Measurements from ENCODE around the gene ASH1L.
"Not testable (repeated sequence)": the region's sequence is repeated elsewhere in the genome, so short reads cannot be mapped to it uniquely, and the experiment has no call there.

ASH1L gene

GRCh38 chr1:155307247-155307740 lies 255.3 kb downstream of the ASH1L start:
- DNase-seq (ENCODE audit: low spot score) = peak; percentile 88

DNA sequence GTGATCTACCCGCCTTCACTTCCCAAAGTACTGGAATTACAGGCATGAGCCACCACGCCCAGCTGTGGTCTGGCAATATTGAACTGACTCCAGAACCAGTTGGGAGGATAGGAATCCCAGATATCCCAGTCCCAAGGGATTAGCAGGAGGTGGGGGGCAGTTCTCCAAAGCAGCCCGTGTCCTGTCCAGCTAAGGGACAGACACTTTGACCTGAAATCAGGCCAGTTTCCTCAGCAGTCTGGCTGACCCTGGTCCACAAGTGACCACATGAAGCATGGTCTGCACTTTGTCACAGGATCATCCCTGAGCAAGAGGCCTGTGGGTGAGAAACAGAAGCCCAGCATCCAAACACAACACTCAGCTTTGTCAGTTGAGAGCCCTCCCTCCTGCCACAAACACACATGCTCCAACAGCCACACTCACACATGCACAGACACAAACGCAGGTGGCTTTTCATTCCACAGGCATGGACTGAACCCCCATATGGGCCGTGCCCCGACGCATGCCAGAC lies 256.7 kb downstream of the ASH1L start:
- no peak for DNase-seq (ENCODE audit: low spot score)

DNA sequence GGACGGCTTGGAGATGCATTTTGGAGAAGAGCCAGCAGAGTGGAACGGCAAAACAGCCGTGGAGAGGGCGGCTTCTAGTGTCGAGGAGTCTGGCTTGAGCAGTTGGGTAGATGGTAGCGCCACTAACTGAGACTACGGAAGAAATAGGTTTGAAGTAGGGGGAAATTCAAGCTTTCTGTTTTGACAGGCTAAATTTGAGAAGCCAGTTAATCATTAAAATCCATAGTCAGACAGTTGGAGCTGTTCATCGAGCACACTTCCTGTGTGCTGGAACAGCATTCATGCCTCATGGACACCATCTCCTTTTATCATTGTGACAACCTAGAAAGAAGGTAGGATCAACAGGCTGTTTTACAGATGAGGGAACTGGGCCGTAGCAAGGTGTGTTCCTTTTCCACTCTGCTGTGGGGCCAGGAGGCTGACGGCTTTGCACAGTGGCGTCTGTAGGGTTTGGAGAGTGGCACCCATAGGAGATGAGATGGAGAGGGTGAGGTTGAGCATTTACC lies 258.0 kb downstream of the ASH1L start:
- DNase-seq (ENCODE audit: low spot score) = no peak

DNA sequence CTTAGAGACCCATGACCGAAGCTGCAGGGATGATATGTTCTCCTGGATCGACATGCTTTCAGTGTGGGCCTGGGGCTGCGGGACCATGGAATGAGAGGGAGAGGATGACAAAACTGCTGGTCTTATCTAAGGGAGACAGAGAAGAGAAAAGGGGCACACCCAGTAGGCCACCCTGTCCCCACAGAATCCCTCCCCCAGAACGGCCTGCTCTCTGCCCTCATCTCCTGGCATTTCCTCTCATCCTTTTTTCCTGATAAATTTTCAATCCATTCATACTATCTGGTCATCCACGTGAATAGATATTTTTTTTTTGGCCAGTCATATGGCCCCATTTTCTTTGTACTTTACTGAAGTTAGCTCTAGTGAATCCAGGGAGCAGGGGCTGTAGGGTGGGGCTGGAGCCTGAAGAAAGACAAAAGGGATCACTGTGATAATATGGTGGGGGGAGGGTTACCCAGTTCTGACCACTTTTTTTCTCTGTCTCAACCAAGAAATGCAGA lies 261.2 kb downstream of the ASH1L start, which contains the start of gene PKLR:
TSS of gene PKLR (minus strand) at position 97 of the 500 bp plus-strand sequence. CDS start at position 54, 43 bp downstream.
- DNase-seq (ENCODE audit: low spot score) = no peak

DNA sequence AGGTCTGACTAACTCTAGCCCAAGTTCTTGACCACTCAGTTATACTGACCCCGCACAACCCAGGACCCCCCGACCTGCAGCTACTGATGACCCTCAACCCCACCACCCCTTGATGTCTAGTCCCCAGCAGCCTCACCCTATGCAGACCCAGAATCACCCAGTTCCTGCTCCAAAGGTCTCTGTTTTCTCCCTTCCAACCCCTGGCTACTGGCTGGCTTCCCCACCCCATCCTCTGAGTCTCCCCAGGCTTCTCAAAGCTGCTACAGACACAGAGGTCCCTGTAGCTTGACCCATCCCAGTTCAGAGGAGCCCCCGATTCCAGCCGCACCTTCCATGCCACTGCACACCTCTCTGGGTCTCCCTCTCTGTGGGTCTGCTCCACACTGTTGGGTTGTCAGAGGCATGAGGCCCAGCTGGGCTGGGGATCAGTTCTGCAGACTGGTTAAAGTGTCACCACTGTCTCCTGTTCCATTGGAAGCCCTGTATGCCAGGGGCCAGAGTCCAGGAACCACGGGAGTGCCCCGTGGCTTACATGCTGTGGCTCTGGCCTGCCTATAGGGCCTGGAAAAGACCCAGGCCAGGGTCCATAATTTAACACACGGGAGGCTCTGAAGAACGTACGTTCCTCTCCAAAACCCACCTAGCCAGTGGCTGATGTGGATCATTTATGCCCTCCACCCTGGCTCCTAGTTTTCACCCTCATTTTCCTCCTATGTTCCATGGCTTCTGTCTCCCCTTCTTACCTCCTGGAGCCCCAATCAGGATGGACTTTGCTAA lies 261.9 kb downstream of the ASH1L start:
- DNase-seq (ENCODE audit: low spot score) = no peak

GRCh38 chr1:155300024-155300423 lies 262.6 kb downstream of the ASH1L start:
- no peak for DNase-seq (ENCODE audit: low spot score)

- DNase-seq (ENCODE audit: low spot score) = no peak
Measured at GRCh38 chr1:155297384-155297783, 265.2 kb downstream of the ASH1L start.

GRCh38 chr1:155296661-155297060 lies 265.9 kb downstream of the ASH1L start:
- DNase-seq (ENCODE audit: low spot score) = no peak

DNA sequence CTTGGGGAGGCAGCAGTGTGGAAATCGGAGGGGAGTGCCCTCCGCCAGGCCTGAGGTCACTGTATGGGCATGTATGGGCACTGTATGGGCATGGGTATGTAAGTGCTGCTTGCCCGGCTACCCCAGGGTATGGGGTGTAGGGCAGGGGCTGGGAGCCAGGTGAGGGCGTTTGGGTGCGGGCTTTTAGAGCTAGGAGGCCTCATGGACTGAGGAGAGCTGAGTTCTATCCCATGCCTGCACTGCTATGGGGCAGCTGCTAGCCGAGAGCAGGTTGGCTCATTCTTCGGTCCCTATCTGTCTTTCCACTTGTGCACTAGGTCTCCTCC lies 266.7 kb downstream of the ASH1L start:
- DNase-seq (ENCODE audit: low spot score) = no peak

DNA sequence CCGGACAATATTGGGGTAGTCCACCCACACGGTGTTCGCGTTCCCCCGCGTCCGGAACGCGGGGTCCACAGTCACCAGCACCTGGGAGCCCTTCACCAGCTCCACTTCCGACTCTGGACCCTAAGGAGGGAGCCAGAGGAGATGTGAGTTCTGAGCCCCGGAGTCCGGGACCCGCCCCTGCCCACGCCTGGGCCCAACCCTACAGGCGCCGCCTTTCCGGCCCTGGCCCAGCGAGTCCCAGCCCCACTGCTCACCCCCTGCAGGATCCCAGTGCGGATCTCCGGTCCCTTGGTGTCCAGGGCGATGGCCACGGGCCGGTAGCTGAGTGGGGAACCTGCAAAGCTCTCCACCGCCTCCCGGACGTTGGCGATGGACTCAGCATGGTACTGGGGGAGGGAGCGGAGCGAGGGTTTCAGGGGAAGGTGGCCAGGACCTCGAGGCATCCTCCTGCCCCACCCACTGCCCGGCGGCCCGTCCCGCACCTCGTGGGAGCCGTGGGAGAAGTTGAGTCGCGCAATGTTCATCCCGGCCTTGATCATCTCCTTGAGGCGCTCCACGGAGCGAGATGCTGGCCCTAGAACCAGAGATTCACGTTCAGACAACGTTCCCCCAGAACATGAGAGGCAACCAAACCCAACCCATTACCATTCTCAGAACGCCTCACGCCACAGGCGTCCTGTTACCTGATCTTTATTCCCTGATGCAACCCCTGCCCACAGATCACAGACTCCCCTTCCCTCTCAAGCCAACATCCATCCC lies 267.2 kb downstream of the ASH1L start:
- DNase-seq (ENCODE audit: low spot score) = no peak

- no peak for DNase-seq (ENCODE audit: low spot score)
Measured at GRCh38 chr1:155294520-155295182, 268.0 kb downstream of the ASH1L start.

DNA sequence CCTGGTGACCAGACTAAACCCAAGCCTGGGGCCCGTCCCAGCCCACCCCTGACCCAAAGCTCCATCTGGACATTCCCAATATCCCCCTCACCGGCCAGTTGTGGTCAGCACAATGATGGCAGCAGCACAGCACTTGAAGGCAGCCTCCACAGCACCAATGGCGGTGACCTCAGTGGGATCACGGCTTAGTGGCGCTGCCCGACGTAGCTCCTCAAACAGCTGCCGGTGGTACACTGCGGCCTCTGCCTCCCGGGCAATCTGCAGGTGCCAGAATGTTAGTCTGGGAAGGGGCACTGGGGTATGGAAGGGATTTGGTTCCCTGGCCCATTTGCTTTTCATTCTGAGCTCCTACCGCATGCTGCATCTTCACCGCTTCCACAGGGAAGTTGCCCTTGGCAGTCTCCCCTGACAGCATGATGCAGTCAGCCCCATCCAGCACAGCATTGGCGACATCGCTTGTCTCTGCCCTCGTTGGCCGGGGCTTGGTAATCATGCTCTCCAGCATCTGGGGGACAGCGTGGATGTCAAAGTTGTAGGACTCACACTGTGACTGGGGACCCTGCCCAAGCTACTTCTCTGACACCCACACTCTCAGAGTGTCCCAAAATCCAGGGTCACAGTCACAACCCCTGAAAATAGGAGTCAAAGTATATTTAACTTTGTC lies 269.4 kb downstream of the ASH1L start:
- no peak for DNase-seq (ENCODE audit: low spot score)

GRCh38 chr1:155291006-155291405 lies 271.6 kb downstream of the ASH1L start:
- not testable (repeated sequence) for DNase-seq (ENCODE audit: low spot score)

- no peak for DNase-seq (ENCODE audit: low spot score)
Measured at GRCh38 chr1:155287987-155288543, 274.5 kb downstream of the ASH1L start.

DNA sequence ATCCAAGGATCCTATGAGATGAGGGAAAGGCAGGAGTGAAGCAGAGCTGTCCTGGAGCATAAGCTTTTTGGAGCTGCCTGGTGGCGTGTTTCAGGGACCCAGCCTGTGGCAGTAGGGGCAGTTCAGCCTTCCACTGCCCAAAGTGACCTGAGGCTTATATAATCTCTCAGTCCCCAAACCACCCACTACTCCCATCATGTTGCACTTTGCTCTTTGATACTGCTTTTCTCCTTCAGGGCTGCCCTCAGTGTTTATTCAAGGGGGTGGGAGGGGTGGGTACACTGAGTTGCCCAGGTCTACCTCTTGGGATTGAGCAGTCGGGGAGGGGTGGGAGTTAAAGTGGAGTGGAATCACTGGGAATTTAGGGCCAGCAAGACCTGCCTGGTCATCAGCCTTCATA lies 276.1 kb downstream of the ASH1L start:
- no peak for DNase-seq (ENCODE audit: low spot score)

GRCh38 chr1:155285631-155286044 lies 277.0 kb downstream of the ASH1L start:
- no peak for DNase-seq (ENCODE audit: low spot score)
